Right hindlimb (tissue), 1 donor: Measurements from ENCODE around the gene DDHD1.
"Not testable (repeated sequence)": the region's sequence is repeated elsewhere in the genome, so short reads cannot be mapped to it uniquely, and the experiment has no call there.

Source experiments
- DNase-seq: peaks from one replicate; pipeline ENCODE4 v3.0.0-alpha.2; 2018

DDHD1 gene

GRCh38 chr14:53106768-53107167, 46.4 kb downstream of the DDHD1 start:
- DNase-seq = no peak

- no peak for DNase-seq
Measured at GRCh38 chr14:53103636-53104340, 49.3 kb downstream of the DDHD1 start.

DNA sequence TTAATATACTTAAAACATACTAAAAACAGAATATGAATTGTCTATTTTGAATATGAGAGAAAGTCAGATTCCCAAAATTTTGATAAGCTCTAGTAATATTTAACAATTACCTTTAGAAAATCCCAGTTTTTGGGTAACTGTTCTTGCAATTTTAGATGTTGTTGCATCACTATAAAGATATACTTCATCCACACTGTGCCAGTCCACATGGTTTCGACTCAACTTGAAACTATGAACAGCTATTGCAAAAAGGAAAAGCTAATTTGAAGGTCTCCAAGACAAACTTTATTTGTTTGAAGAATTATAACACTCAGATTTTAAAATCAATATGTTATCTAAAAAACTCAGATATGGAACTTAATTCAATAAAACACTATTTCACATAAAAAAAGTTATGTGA, 59.9 kb downstream of the DDHD1 start:
- no peak for DNase-seq

DNA sequence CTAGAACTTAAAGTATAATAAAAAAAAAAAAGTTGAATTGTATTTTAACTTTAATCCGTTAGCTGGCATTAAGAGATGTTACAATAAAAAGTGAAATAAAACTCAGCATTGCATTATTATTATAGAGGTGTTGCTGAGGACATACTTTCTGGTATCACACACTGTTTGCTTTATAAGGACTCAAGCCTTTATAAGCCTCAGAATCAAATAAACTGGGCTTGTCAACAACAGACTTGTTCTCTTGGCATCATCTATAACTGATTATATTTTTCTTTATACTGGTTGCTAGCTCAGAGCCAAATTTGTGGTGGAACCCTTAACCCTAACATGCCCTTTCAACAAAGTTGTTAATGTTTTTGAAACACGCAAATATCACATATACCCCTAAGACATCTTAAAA, 62.3 kb downstream of the DDHD1 start:
- DNase-seq = no peak

- DNase-seq = not testable (repeated sequence)
Measured at GRCh38 chr14:53084954-53085353, 68.2 kb downstream of the DDHD1 start.

- no peak for DNase-seq
Measured at GRCh38 chr14:53064475-53064874, 88.6 kb downstream of the DDHD1 start.

DNA sequence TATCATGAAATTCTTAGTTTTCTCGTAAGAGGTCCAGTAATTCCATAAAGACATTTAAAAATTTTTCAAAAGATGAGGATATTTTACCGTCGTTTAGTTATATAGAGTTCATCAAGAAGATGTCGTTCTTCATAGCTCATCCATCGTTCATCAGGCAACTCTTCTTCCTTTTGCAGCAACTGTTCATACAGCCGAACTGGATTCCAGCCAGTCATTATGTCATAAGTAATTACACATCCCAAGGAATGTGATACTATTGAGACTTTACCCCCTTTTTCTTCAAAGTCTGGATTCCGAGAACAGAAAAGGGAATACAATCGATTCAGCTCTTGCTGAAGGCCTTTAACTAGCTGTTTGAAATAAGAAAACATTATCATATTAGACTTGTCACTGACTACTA, 90.3 kb downstream of the DDHD1 start:
- DNase-seq = no peak

- no peak for DNase-seq
Measured at GRCh38 chr14:53060046-53060445, 93.1 kb downstream of the DDHD1 start.

- DNase-seq = no peak
Measured at GRCh38 chr14:53055003-53055402, 98.1 kb downstream of the DDHD1 start.

GRCh38 chr14:53054457-53054856, 98.7 kb downstream of the DDHD1 start:
- DNase-seq = peak; percentile 30

GRCh38 chr14:53048631-53049030, 104.5 kb downstream of the DDHD1 start:
- no peak for DNase-seq

DNA sequence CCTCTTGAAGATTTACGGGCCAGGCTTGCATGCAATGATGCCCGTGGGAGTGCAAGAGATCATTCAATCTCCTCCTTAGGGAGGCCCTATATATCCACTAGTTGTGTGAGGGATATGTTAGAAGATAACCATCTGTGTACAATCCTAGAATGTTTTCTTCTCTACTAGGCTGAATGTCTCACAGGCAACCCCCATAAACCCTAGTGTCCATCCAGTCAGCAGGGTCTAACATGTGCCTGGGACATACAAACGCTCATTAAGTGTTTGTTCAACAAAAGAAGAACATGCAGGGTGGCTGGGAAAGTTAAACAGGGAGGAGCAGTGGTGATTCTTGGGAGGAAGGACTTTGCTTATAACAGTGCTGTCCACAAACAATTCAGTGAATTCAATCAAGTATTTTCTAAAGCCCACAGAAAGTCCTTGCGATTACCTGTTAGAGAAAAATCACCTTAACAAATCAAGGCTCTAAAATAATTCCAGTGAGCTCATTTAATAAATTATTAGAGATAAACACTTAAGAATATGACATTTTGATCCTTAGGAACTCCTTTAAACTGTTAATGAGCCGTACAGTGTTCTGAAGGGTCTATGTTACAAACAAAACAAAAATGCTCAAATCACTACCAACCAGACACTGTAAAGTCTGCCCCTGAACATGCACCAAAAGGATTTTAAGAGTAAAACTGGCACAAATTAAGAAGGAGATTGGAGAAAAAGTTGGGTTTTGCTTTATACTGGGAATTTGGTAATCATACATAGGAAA, 105.6 kb downstream of the DDHD1 start:
- no peak for DNase-seq

DNA sequence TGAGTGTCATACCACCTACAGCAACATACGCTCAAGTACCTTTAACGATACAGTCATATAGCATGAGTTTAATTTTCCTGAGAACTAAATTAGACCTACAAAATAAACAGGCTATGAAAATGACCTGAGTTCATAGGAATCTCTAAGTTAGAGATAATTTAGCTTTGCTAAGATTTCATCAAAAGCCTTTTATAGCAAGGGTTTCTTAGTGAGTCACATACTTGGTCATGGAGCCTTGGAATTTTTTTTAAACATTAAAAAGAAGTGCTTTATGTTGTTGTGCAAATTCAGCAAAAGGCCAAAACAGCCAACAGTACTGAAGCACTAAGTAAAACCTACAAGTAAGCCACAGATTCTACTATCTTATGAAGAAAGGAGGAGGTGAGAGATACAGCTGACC, 108.6 kb downstream of the DDHD1 start:
- no peak for DNase-seq

GRCh38 chr14:53043027-53043581, 110.0 kb downstream of the DDHD1 start:
- no peak for DNase-seq

DNA sequence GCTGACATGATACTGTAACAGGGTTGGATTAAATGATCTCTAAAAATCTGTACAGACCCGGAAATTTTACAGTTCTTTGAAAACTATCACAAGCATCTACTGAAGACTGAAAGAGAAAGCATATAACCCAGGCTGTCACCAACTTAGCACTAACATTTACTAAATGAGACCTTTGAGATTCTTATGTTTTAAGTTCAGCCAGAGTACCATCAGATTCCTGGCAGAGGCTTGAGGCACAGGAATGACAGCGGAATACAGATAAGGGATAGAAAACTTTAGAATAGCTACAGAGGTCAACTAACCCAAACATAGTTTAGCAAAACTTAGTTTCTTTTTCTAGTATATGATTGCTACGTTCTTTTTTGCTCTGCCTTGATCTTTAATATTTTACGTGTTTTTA, 110.6 kb downstream of the DDHD1 start:
- DNase-seq = no peak

DNA sequence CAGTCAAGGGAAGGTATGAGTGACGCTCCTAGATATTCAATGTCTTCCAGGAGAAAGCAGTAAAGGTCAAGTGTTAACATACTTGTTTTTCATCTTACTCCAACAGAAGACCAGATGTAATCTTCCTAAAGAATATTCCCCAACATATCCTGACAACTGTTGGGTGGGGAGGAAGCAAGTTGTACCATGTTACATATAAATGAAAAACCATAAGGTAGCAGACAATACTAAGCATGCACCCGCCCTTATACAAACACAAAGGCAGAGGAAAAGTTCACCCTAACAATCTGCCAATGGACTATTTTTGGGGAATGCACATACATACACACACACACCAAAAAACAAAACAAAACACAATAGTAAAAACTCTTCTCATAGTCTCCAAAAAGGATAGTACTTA, 112.1 kb downstream of the DDHD1 start:
- no peak for DNase-seq

GRCh38 chr14:53038629-53039028, 114.5 kb downstream of the DDHD1 start:
- no peak for DNase-seq

DNA sequence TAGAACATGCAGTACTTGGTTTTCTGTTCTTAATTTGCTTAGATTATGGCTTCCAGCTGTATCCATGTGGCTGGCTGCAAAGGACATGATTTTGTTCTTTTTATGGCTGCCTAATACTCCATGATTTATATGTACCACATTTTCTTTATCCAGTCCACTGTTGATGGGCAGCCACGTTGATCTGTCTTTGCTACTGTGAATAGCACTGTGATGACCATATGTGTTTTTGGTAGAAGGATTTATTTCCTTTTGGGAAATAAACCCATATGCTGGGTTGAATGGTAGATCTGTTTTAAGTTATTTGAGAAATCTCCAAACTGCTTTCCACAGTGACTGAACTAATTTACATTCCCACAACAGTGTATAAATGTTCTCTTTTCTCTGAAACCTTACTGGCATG, 116.1 kb downstream of the DDHD1 start:
- no peak for DNase-seq

- no peak for DNase-seq
Measured at GRCh38 chr14:53035336-53036210, 117.5 kb downstream of the DDHD1 start.

- no peak for DNase-seq
Measured at GRCh38 chr14:53034688-53035230, 118.4 kb downstream of the DDHD1 start.

DNA sequence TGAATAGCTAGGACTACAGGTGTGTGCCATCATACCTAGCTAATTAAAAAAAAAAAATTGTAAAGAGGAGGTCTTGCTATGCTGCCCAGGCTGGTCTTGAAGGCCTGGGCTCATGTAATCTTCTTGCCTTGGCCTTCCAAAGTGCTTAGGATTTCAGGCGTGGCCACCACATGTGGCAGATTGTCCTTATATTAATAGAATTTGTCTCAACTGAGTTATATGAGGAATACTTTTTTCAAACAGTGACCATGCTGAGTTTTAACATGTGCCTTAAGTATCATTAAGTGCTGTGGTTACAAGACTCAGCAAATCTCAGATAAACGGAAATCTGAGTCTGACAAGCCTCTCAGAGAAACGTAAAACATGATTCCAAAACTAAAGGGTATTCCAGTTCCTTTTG, 119.1 kb downstream of the DDHD1 start:
- DNase-seq = no peak

- no peak for DNase-seq
Measured at GRCh38 chr14:53032838-53033390, 120.2 kb downstream of the DDHD1 start.
